ENCODE results near the gene ADCY10. TPM values are rescaled to one million over a fixed set of nuclear protein-coding genes. Genes with fewer than 3 reads are reported as not detected.

Gene ADCY10
- total and polyA plus RNA-seq, 9 of the 15 experiments (the other 6 are each of a cell fraction or from before 2014, with no cell fraction given), result 0.08 to 0.86 (median 0.22) TPM

DNA sequence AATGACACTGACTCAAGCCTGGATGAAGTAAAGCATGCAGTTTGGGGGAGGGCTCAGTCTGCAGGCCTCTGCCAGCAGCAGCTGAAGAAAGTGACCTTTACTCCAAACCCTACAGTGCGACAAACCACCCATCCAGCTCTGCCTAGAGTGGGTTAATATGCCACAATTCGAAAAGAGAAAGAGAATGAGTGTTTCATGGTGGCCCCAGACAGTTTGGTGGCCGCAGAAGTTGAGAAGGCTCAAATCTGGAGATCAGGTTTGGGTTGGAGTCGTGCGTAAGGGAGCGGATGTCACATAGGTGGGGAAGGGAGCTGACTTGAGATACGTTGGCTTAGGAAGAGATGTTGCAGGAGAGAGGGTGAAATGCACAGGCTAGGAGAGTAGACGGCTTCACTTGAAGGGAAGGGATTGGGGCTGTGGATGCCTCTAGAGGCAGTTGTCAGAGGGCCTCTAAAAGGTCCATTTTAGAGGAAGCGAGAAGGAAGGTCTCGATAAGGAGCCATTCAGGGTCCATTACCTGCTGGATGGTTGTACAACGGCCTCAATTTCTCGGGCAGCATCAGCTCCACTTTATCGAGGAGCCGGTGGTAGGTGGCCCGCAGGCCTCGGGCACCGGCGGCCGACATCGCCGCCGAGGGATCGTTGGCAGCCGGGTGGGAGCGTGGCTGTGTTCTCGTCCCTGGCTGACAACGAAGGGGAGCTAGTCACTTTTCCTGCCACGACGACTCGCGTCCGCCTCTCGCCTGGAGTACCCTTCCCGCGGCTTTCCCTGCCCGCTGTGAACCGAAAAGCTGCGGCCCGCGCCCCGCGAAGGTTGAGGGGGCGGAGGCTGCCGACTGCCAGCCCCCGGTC lies 21.5 kb upstream of the ADCY10 start (continued):
- TF ChIP-seq, protein P1, sequence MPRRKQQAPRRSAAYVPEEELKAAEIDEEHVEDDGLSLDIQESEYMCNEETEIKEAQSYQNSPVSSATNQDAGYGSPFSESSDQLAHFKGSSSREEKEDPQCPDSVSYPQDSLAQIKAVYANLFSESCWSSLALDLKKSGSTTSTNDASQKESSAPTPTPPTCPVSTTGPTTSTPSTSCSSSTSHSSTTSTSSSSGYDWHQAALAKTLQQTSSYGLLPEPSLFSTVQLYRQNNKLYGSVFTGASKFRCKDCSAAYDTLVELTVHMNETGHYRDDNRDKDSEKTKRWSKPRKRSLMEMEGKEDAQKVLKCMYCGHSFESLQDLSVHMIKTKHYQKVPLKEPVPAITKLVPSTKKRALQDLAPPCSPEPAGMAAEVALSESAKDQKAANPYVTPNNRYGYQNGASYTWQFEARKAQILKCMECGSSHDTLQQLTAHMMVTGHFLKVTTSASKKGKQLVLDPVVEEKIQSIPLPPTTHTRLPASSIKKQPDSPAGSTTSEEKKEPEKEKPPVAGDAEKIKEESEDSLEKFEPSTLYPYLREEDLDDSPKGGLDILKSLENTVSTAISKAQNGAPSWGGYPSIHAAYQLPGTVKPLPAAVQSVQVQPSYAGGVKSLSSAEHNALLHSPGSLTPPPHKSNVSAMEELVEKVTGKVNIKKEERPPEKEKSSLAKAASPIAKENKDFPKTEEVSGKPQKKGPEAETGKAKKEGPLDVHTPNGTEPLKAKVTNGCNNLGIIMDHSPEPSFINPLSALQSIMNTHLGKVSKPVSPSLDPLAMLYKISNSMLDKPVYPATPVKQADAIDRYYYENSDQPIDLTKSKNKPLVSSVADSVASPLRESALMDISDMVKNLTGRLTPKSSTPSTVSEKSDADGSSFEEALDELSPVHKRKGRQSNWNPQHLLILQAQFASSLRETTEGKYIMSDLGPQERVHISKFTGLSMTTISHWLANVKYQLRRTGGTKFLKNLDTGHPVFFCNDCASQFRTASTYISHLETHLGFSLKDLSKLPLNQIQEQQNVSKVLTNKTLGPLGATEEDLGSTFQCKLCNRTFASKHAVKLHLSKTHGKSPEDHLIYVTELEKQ (CRISPR knock-in tag; IDR thresholded peaks at IDR 0.05), result no peak
- TF ChIP-seq, protein P2, sequence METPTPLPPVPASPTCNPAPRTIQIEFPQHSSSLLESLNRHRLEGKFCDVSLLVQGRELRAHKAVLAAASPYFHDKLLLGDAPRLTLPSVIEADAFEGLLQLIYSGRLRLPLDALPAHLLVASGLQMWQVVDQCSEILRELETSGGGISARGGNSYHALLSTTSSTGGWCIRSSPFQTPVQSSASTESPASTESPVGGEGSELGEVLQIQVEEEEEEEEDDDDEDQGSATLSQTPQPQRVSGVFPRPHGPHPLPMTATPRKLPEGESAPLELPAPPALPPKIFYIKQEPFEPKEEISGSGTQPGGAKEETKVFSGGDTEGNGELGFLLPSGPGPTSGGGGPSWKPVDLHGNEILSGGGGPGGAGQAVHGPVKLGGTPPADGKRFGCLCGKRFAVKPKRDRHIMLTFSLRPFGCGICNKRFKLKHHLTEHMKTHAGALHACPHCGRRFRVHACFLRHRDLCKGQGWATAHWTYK (CRISPR knock-in tag; IDR thresholded peaks at IDR 0.05), result 0 out of 2 replicates have a peak, but pooled peaks have one; percentile 71
- TF ChIP-seq ZNF140 (CRISPR knock-in tag; IDR thresholded peaks at IDR 0.05) (no peak), GTF2A2 (tag; IDR thresholded peaks at IDR 0.05) (no peak), ZNF253 (CRISPR knock-in tag; conservative IDR thresholded peaks at IDR 0.05) (no peak), MEF2A (IDR thresholded peaks at IDR 0.05; ENCODE audit: control insufficient read depth, low read depth, low read length) (no peak), WHSC1 (IDR thresholded peaks at IDR 0.05; ENCODE audit: low read length) (no peak), MXI1 (IDR thresholded peaks at IDR 0.05; ENCODE audit: low read depth, low read length) (no peak), SMC3 (conservative IDR thresholded peaks at IDR 0.05; ENCODE audit: insufficient read depth, low read depth, low read length) (no peak), TAL1 (IDR thresholded peaks at IDR 0.05) (peak; percentile 14; the same call in 1 of the 2 replicates), MIER1 (IDR thresholded peaks at IDR 0.05; ENCODE audit: low read depth) (peak; percentile 80), SMAD4 (CRISPR knock-in tag; conservative IDR thresholded peaks at IDR 0.05) (no peak; the same call in 1 of the 2 replicates), RCOR1 (IDR thresholded peaks at IDR 0.05; ENCODE audit: borderline replicate concordance in 1 of 2, low read depth in 2 of 2, low read length in 2 of 2) (no peak), POLR2G (IDR thresholded peaks at IDR 0.05; ENCODE audit: low read depth, low read length) (peak; percentile 84), CBX5 (IDR thresholded peaks at IDR 0.05; ENCODE audit: borderline replicate concordance, low read depth) (no peak), NCOA2 (IDR thresholded peaks at IDR 0.05; ENCODE audit: partially characterized antibody in 2 of 2) (no peak), TAF15 (IDR thresholded peaks at IDR 0.05; ENCODE audit: low read depth, low read length) (no peak), ZFP36 (IDR thresholded peaks at IDR 0.05; ENCODE audit: low read depth, low read length, partially characterized antibody) (no peak)
- TF ChIP-seq, protein P3, sequence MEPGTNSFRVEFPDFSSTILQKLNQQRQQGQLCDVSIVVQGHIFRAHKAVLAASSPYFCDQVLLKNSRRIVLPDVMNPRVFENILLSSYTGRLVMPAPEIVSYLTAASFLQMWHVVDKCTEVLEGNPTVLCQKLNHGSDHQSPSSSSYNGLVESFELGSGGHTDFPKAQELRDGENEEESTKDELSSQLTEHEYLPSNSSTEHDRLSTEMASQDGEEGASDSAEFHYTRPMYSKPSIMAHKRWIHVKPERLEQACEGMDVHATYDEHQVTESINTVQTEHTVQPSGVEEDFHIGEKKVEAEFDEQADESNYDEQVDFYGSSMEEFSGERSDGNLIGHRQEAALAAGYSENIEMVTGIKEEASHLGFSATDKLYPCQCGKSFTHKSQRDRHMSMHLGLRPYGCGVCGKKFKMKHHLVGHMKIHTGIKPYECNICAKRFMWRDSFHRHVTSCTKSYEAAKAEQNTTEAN (CRISPR knock-in tag; IDR thresholded peaks at IDR 0.05), result peak; percentile 21; the same call in 1 of the 2 replicates
- TF ChIP-seq, protein P4, sequence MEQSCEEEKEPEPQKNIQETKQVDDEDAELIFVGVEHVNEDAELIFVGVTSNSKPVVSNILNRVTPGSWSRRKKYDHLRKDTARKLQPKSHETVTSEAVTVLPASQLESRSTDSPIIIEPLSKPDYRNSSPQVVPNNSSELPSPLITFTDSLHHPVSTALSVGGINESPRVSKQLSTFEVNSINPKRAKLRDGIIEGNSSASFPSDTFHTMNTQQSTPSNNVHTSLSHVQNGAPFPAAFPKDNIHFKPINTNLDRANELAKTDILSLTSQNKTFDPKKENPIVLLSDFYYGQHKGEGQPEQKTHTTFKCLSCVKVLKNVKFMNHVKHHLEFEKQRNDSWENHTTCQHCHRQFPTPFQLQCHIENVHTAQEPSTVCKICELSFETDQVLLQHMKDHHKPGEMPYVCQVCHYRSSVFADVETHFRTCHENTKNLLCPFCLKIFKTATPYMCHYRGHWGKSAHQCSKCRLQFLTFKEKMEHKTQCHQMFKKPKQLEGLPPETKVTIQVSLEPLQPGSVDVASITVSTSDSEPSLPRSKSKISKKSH (CRISPR knock-in tag; IDR thresholded peaks at IDR 0.05), result no peak
